H1 (cell line): ENCODE results near the gene CCDC14. TPM values are rescaled to one million over a fixed set of nuclear protein-coding genes. Genes with fewer than 3 reads are reported as not detected.
"Not testable (repeated sequence)": the region's sequence is repeated elsewhere in the genome, so short reads cannot be mapped to it uniquely, and the experiment has no call there.

ENCODE experiments used
- CTCF ChIA-PET: fragments of 300-600 bp; sonication (Branson Sonifier 250); formaldehyde crosslinking; loops from one replicate; lab custom pipeline; 2021; ENCODE audit not compliant: partially characterized antibody; lab: Charles Lee
- POLR2A ChIA-PET: fragments of 300-600 bp; sonication (Branson Sonifier 250); formaldehyde crosslinking; loops from one replicate; lab custom pipeline; 2021; ENCODE audit warnings: inconsistent platforms; ENCODE audit not compliant: partially characterized antibody; lab: Charles Lee
- DNase-seq, 2 experiments: peaks; one replicate each; pipeline versions ENCODE4 v3.0.0 to v3.0.0-alpha.2; 2010 to 2022; ENCODE audit warnings: low spot score in 2 of 2, low read depth in 1 of 2, mixed read lengths in 1 of 2
- FAIRE-seq: peaks from 2 replicates; lab custom pipeline; 2011; peaks lifted over from hg19 to GRCh38; lab: Jason Lieb, UNC
- H2AFZ ChIP-seq: 2 replicates; pipeline ENCODE4 v1.8.1; 2012; ENCODE audit warnings: low read length, inconsistent platforms
- H2AK5ac ChIP-seq: 2 replicates; pipeline ENCODE4 v1.6.1; 2013; ENCODE audit warnings: low read depth, low read length
- H2BK120ac ChIP-seq: replicated peaks from 2 replicates; pipeline ENCODE3; 2013; ENCODE audit warnings: low read depth, low read length, inconsistent platforms
- H2BK12ac ChIP-seq: 2 replicates; pipeline ENCODE4 v1.6.1; 2013; ENCODE audit warnings: low read depth, low read length
- H2BK15ac ChIP-seq: 2 replicates; pipeline ENCODE4 v1.6.1; 2013; ENCODE audit warnings: low read length
- H2BK20ac ChIP-seq: 2 replicates; pipeline ENCODE4 v1.6.1; 2013; ENCODE audit warnings: low read length
- H2BK5ac ChIP-seq: 2 replicates; pipeline ENCODE4 v1.6.1; 2013; ENCODE audit warnings: low read depth, low read length
- H3K14ac ChIP-seq: 2 replicates; pipeline ENCODE4 v1.6.1; 2013; ENCODE audit warnings: inconsistent platforms; ENCODE audit not compliant: insufficient read length
- H3K18ac ChIP-seq: 2 replicates; pipeline ENCODE4 v1.6.1; 2013; ENCODE audit warnings: low read length; ENCODE audit errors: extremely low read depth
- H3K23ac ChIP-seq: 2 replicates; pipeline ENCODE4 v1.6.1; 2013; ENCODE audit warnings: inconsistent platforms; ENCODE audit not compliant: insufficient read length
- H3K23me2 ChIP-seq: 2 replicates; pipeline ENCODE4 v1.6.1; 2013; ENCODE audit warnings: low read depth, low read length
- H3K27ac ChIP-seq: 2 replicates; pipeline ENCODE4 v1.6.1; 2011; ENCODE audit warnings: low read depth, low read length, inconsistent platforms
- H3K27me3 ChIP-seq, 4 experiments: replicated peaks in 1 of 4; 1 replicate in 1 of 4; 2 replicates in 3 of 4; pipeline versions ENCODE4 v1.6.1 to v1.8.1; 2011 to 2013; ENCODE audit warnings: low read length in 3 of 4, mild to moderate bottlenecking in 3 of 4, inconsistent platforms in 2 of 4, mixed read lengths in 2 of 4, moderate library complexity in 1 of 4; ENCODE audit not compliant: control insufficient read depth in 3 of 4, insufficient read depth in 3 of 4; ENCODE audit errors: extremely low read depth in 1 of 4
- H3K36me3 ChIP-seq, 4 experiments: 2 replicates each; pipeline versions ENCODE4 v1.6.1 to v1.8.1; 2011 to 2013; ENCODE audit warnings: mild to moderate bottlenecking in 4 of 4, low read length in 3 of 4, moderate library complexity in 2 of 4, control low read depth in 1 of 4, inconsistent platforms in 1 of 4; ENCODE audit not compliant: insufficient read depth in 4 of 4, control insufficient read depth in 2 of 4
- H3K4ac ChIP-seq: replicated peaks from 2 replicates; pipeline ENCODE3; 2013; ENCODE audit warnings: low read length, low read depth, mixed read lengths, inconsistent platforms; ENCODE audit not compliant: insufficient read length
- H3K4me1 ChIP-seq, 4 experiments: replicated peaks in 1 of 4; 1 replicate in 1 of 4; 2 replicates in 3 of 4; pipeline versions ENCODE4 v1.6.1 to v1.8.1; 2011 to 2013; ENCODE audit warnings: low read length in 3 of 4, inconsistent platforms in 2 of 4, mixed read lengths in 1 of 4; ENCODE audit not compliant: insufficient read depth in 4 of 4, control insufficient read depth in 3 of 4
- H3K4me2 ChIP-seq, 2 experiments: 2 replicates each; pipeline versions ENCODE4 v1.6.1 to v1.8.1; 2011 to 2013; ENCODE audit warnings: low read depth in 2 of 2, low read length in 2 of 2, control low read depth in 1 of 2, inconsistent platforms in 1 of 2, mild to moderate bottlenecking in 1 of 2; ENCODE audit not compliant: insufficient read depth in 1 of 2
- H3K4me3 ChIP-seq, 4 experiments: fragments of 200-600, 300-600 bp in 1 of 4; sonication (generic), shearing (Covaris generic), sonication (Bioruptor Twin) in 1 of 4; 2 replicates each; pipeline versions ENCODE4 v1.5.1 to v1.8.1; 2011 to 2016; ENCODE audit warnings: low read length in 4 of 4, low read depth in 3 of 4, control low read depth in 2 of 4, inconsistent platforms in 2 of 4, mild to moderate bottlenecking in 2 of 4, mixed read lengths in 1 of 4, moderate library complexity in 1 of 4; ENCODE audit not compliant: insufficient read depth in 2 of 4; ENCODE audit errors: extremely low read depth in 1 of 4
- H3K56ac ChIP-seq: replicated peaks from 2 replicates; pipeline ENCODE3; 2013; ENCODE audit warnings: low read depth, mild to moderate bottlenecking, mixed read lengths, low read length, inconsistent platforms; ENCODE audit not compliant: insufficient read length
- H3K79me1 ChIP-seq: 2 replicates; pipeline ENCODE4 v1.6.1; 2013; ENCODE audit warnings: low read depth, low read length, control low read depth
- H3K79me2 ChIP-seq, 2 experiments: 2 replicates each; pipeline versions ENCODE4 v1.6.1 to v1.8.1; 2012 to 2013; ENCODE audit warnings: low read length in 2 of 2, mild to moderate bottlenecking in 2 of 2, inconsistent platforms in 1 of 2; ENCODE audit not compliant: insufficient read depth in 2 of 2, control insufficient read depth in 1 of 2
- H3K9ac ChIP-seq, 4 experiments: replicated peaks in 1 of 4; 1 replicate in 1 of 4; 2 replicates in 3 of 4; pipeline versions ENCODE4 v1.6.1 to v1.8.1; 2011 to 2013; ENCODE audit warnings: low read depth in 3 of 4, low read length in 3 of 4, control low read depth in 2 of 4, mild to moderate bottlenecking in 2 of 4, moderate library complexity in 2 of 4, inconsistent platforms in 1 of 4; ENCODE audit errors: extremely low read depth in 1 of 4
- H3K9me3 ChIP-seq, 2 experiments: 2 replicates each; pipeline versions ENCODE4 v1.6.1 to v1.8.1; 2012 to 2013; ENCODE audit warnings: mild to moderate bottlenecking in 2 of 2, moderate library complexity in 2 of 2, control low read depth in 1 of 2, inconsistent platforms in 1 of 2, low read depth in 1 of 2, low read length in 1 of 2, mixed read lengths in 1 of 2; ENCODE audit not compliant: insufficient read depth in 2 of 2
- H4K20me1 ChIP-seq, 2 experiments: replicated peaks in 1 of 2; 2 replicates each; pipeline versions ENCODE3 to v1.8.1; 2011 to 2013; ENCODE audit warnings: inconsistent platforms in 2 of 2, low read length in 2 of 2, mild to moderate bottlenecking in 1 of 2; ENCODE audit not compliant: insufficient read depth in 2 of 2, control insufficient read depth in 1 of 2
- H4K5ac ChIP-seq: 2 replicates; pipeline ENCODE4 v1.6.1; 2013; ENCODE audit warnings: low read length, low read depth, mixed read lengths, inconsistent platforms; ENCODE audit not compliant: insufficient read length
- H4K8ac ChIP-seq: 2 replicates; pipeline ENCODE4 v1.8.0; 2013; ENCODE audit warnings: mild to moderate bottlenecking, moderate library complexity, low read length, inconsistent platforms; ENCODE audit not compliant: insufficient read depth; ENCODE audit errors: extremely low read depth
- H4K91ac ChIP-seq: replicated peaks from 2 replicates; pipeline ENCODE3; 2013; ENCODE audit warnings: low read length, mixed read lengths, inconsistent platforms; ENCODE audit not compliant: insufficient read length
- CREB1 ChIP-seq: IDR thresholded peaks from 2 replicates; pipeline ENCODE4 v1.6.1; 2012; ENCODE audit warnings: inconsistent platforms
- KDM4A ChIP-seq: IDR thresholded peaks from one replicate; pipeline ENCODE4 v1.7.1; 2012; ENCODE audit warnings: low read depth, mild to moderate bottlenecking, moderate library complexity, low read length, inconsistent platforms; ENCODE audit not compliant: severe bottlenecking
- NANOG ChIP-seq: IDR thresholded peaks from 2 replicates; pipeline ENCODE4 v1.6.1; 2011; ENCODE audit warnings: low read length, low read depth, mild to moderate bottlenecking, inconsistent platforms; ENCODE audit not compliant: insufficient read depth, poor library complexity, severe bottlenecking
- SP2 ChIP-seq: IDR thresholded peaks from 2 replicates; pipeline ENCODE4 v1.6.1; 2012; ENCODE audit warnings: mild to moderate bottlenecking, low read length, inconsistent platforms
- TAF1 ChIP-seq: IDR thresholded peaks from 2 replicates; pipeline ENCODE4 v1.6.1; 2011; ENCODE audit warnings: mild to moderate bottlenecking, low read depth, low read length
- TEAD4 ChIP-seq: IDR thresholded peaks from 2 replicates; pipeline ENCODE4 v1.6.1; 2012; ENCODE audit warnings: low read depth, low read length, inconsistent platforms, mixed read lengths
- WGBS, 2 experiments: shearing (Covaris generic) in 1 of 2; methylation state at CpG; one replicate each; pipeline versions ENCODE4 v1.1.6 to v1.1.7; 2013 to 2015; ENCODE audit warnings: low lambda C conversion rate in 2 of 2, mixed read lengths in 2 of 2, inconsistent platforms in 1 of 2, low coverage in 1 of 2, missing lambda C conversion rate in 1 of 2; ENCODE audit not compliant: insufficient replicate concordance in 2 of 2, insufficient coverage in 1 of 2, insufficient read length in 1 of 2; ENCODE audit errors: extremely low coverage in 1 of 2, missing lambda C conversion rate in 1 of 2; 5-methylcytosine and 5-hydroxymethylcytosine counted together
- polyA plus RNA-seq, 7 experiments: library from polyadenylated mRNA; depleted of rRNA in 3 of 7; stranded (reverse) in 5 of 7; unstranded in 2 of 7; fragments of >200 nt in 5 of 7; fragments of 200-250 nt in 2 of 7; gene quantifications; 1 replicate in 5 of 7; 2 replicates in 1 of 7; 4 replicates in 1 of 7; pipeline versions ENCODE4 v1.2.1 to v1.2.3, GENCODE V29; 2011 to 2013; ENCODE audit warnings: missing spikeins in 2 of 7, mixed read lengths in 2 of 7
- total RNA-seq: library from RNA; stranded (reverse); fragmentation: NEBNext Ultra II Directional; extraction: Animal tissue kit (Norgen Biotek cat#: 25700); gene quantifications from 2 replicates; pipeline ENCODE4 v1.2.1, GENCODE V29; 2021
- TF ChIP-seq, protein P1 (sequence below): IDR thresholded peaks from 2 replicates; pipeline ENCODE4 v1.6.1; 2011; ENCODE audit warnings: low read depth, mild to moderate bottlenecking, low read length; ENCODE audit not compliant: insufficient read depth

Gene CCDC14
- total and polyA plus RNA-seq, 2 of the 8 experiments (the other 6 are each of a cell fraction or from before 2014, with no cell fraction given) = 53.6 to 95.7 TPM

DNA sequence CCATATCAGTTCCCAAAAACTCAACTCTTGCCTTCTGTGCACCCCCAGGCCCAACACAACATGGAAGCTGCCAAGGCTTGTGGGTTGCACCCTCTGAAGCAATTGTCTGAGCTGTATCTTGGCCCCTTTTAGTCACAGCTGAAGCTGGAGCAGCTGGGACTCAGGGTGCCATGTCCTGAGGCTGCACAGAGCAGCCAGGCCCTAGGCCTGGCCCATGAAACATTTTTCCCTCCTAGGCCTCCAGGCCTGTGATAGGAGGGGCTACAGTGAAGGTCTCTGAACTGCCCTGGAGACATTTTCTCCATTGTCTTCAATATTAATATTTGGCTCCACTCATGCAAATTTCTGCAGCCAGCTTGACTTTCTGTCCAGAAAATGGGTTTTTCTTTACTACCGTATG, 68.8 kb downstream of the CCDC14 start (continued):
- TF ChIP-seq KDM4A (no peak), TAF1 (no peak), CREB1 (no peak), SP2 (no peak), NANOG (no peak), TEAD4 (no peak)
- TF ChIP-seq, protein P1, sequence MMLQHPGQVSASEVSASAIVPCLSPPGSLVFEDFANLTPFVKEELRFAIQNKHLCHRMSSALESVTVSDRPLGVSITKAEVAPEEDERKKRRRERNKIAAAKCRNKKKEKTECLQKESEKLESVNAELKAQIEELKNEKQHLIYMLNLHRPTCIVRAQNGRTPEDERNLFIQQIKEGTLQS = no peak
- TF ChIP-seq, all 59 proteins: peak for 0

DNA sequence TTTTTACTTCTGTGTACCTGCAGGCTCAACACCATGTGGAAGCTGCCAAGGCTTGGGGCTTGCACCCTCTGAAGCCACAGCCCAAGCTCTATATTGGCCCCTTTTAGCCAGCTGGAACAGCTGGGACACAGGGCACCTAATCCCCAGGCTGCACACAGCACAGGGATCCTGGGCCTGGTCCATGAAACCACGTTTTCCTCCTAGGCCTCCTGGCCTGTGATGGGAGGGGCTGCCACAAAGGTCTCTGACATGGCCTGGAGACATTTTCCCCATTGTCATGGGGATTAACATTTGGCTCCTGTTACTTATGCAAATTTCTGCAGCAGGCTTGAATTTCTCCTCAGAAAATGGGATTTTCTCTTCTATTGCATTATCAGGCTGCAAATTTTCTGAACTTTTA, 70.0 kb downstream of the CCDC14 start:
- H2BK20ac ChIP-seq, H2AK5ac ChIP-seq, H4K8ac ChIP-seq, H3K4ac ChIP-seq, H3K27ac ChIP-seq, H3K36me3 ChIP-seq, H3K56ac ChIP-seq, H3K14ac ChIP-seq, H2BK120ac ChIP-seq, H3K79me2 ChIP-seq, DNase-seq, H3K4me2 ChIP-seq, H3K4me1 ChIP-seq, H3K9ac ChIP-seq, H2BK15ac ChIP-seq, H3K23me2 ChIP-seq, POLR2A ChIA-PET, FAIRE-seq, H3K4me3 ChIP-seq, H3K18ac ChIP-seq, H2BK5ac ChIP-seq, H4K91ac ChIP-seq, H3K79me1 ChIP-seq, H2BK12ac ChIP-seq, H3K23ac ChIP-seq, H4K5ac ChIP-seq, H4K20me1 ChIP-seq, H2AFZ ChIP-seq, H3K27me3 ChIP-seq: not testable (repeated sequence)
- H3K9me3 ChIP-seq = peaks cover 8 to 12% of the 10 kb centered on the region in 2 experiments; a peak in 3 of 4 replicates
- CTCF ChIA-PET = interaction anchor here (1.1 kb wide), 1 partner anchor 9 kb away, joined by 3 read pairs; no protein-coding TSS in a partner anchor
- WGBS, 2 experiments = 54% methylated on average over 1 of the region's 1 CpG; no CpG with 5 or more reads in 1 of the 2 experiments
